ENCODE data around the gene SEMA3C.

GRCh38 chr7:80954191-80954590, 35.3 kb upstream of the SEMA3C start:
- TF ChIP-seq, protein P1, sequence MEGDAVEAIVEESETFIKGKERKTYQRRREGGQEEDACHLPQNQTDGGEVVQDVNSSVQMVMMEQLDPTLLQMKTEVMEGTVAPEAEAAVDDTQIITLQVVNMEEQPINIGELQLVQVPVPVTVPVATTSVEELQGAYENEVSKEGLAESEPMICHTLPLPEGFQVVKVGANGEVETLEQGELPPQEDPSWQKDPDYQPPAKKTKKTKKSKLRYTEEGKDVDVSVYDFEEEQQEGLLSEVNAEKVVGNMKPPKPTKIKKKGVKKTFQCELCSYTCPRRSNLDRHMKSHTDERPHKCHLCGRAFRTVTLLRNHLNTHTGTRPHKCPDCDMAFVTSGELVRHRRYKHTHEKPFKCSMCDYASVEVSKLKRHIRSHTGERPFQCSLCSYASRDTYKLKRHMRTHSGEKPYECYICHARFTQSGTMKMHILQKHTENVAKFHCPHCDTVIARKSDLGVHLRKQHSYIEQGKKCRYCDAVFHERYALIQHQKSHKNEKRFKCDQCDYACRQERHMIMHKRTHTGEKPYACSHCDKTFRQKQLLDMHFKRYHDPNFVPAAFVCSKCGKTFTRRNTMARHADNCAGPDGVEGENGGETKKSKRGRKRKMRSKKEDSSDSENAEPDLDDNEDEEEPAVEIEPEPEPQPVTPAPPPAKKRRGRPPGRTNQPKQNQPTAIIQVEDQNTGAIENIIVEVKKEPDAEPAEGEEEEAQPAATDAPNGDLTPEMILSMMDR (IDR thresholded peaks at IDR 0.05; ENCODE audit: extremely low read depth in 1 of 2, insufficient read depth in 1 of 2, low read depth in 1 of 2, low read length in 2 of 2): no peak
- TF ChIP-seq POLR2A (IDR thresholded peaks at IDR 0.05; ENCODE audit: low read depth, low read length): no peak
- TF ChIP-seq JUN (IDR thresholded peaks at IDR 0.05; ENCODE audit: borderline replicate concordance, insufficient read depth, insufficient read length, low read depth): no peak
- TF ChIP-seq POLR2AphosphoS5 (IDR thresholded peaks at IDR 0.05; ENCODE audit: insufficient read depth, low read depth, low read length): no peak
